Smooth muscle cell (in vitro differentiated cells): ENCODE results near the gene ART1. TPM values are rescaled to one million over a fixed set of nuclear protein-coding genes. Genes with fewer than 3 reads are reported as not detected.

Source experiments
- DNase-seq: peaks from one replicate; lab custom pipeline; 2025; ENCODE audit not compliant: unreplicated experiment; lab: John Stamatoyannopoulos, UW
- H2AFZ ChIP-seq: fragments of 200-600 bp; sonication (generic); 2 replicates; pipeline ENCODE4 v1.6.0; 2016; ENCODE audit warnings: antibody characterized with exemption, low read depth, mild to moderate bottlenecking
- H3F3A ChIP-seq: fragments of 200-600 bp; sonication (generic); 2 replicates; pipeline ENCODE4 v1.6.0; 2017; ENCODE audit warnings: antibody characterized with exemption, low read depth
- H3K27ac ChIP-seq: fragments of 200-600 bp; sonication (generic); 2 replicates; pipeline ENCODE4 v1.5.1; 2016; ENCODE audit warnings: low read depth, mild to moderate bottlenecking
- H3K27me3 ChIP-seq: fragments of 200-600 bp; sonication (generic); 2 replicates; pipeline ENCODE4 v1.6.1; 2016; ENCODE audit warnings: low read depth, mild to moderate bottlenecking
- H3K36me3 ChIP-seq: fragments of 200-600 bp; sonication (generic); 2 replicates; pipeline ENCODE4 v1.5.1; 2016; ENCODE audit warnings: low read depth
- H3K4me1 ChIP-seq: fragments of 200-600 bp; sonication (generic); 2 replicates; pipeline ENCODE4 v1.5.1; 2016; ENCODE audit warnings: low read depth
- H3K4me2 ChIP-seq: fragments of 200-600 bp; sonication (generic); 2 replicates; pipeline ENCODE4 v1.6.0; 2016; ENCODE audit warnings: mild to moderate bottlenecking
- H3K4me3 ChIP-seq: fragments of 200-600 bp; sonication (generic); 2 replicates; pipeline ENCODE4 v1.5.1; 2016; ENCODE audit warnings: mild to moderate bottlenecking
- H3K79me2 ChIP-seq: fragments of 200-600 bp; sonication (generic); 2 replicates; pipeline ENCODE4 v1.6.0; 2016; ENCODE audit warnings: low read depth, mild to moderate bottlenecking
- H3K9ac ChIP-seq: fragments of 200-600 bp; sonication (generic); 2 replicates; pipeline ENCODE4 v1.6.0; 2016; ENCODE audit warnings: low read depth
- H3K9me3 ChIP-seq: fragments of 200-600 bp; sonication (generic); replicated peaks from 2 replicates; pipeline ENCODE4 v1.5.1; 2016; ENCODE audit warnings: low read depth
- H4K20me1 ChIP-seq: fragments of 200-600 bp; sonication (generic); 2 replicates; pipeline ENCODE4 v1.6.0; 2016; ENCODE audit warnings: low read depth
- CTCF ChIP-seq: fragments of 200-600 bp; sonication (generic); IDR thresholded peaks from 2 replicates; pipeline ENCODE4 v1.5.1; 2017; ENCODE audit warnings: borderline replicate concordance, mild to moderate bottlenecking, antibody characterized with exemption; ENCODE audit not compliant: insufficient read depth, poor library complexity, severe bottlenecking
- WGBS: methylation state at CpG from one replicate; pipeline ENCODE4 v1.1.7; 2016; ENCODE audit warnings: low lambda C conversion rate; 5-methylcytosine and 5-hydroxymethylcytosine counted together
- polyA plus RNA-seq: library from polyadenylated mRNA; unstranded; fragments of >200 nt; fragmentation: Nextera tagmentation; extraction: Ambion mirVana; gene quantifications from 2 replicates; pipeline ENCODE4 v1.2.1, GENCODE V29; 2016
- total RNA-seq: library from RNA; depleted of rRNA; stranded (reverse); fragments of >200 nt; gene quantifications from 2 replicates; pipeline ENCODE4 v1.2.3, GENCODE V29; 2014

ART1 gene
- total and polyA plus RNA-seq, 2 experiments from 2014 or later: not detected

DNA sequence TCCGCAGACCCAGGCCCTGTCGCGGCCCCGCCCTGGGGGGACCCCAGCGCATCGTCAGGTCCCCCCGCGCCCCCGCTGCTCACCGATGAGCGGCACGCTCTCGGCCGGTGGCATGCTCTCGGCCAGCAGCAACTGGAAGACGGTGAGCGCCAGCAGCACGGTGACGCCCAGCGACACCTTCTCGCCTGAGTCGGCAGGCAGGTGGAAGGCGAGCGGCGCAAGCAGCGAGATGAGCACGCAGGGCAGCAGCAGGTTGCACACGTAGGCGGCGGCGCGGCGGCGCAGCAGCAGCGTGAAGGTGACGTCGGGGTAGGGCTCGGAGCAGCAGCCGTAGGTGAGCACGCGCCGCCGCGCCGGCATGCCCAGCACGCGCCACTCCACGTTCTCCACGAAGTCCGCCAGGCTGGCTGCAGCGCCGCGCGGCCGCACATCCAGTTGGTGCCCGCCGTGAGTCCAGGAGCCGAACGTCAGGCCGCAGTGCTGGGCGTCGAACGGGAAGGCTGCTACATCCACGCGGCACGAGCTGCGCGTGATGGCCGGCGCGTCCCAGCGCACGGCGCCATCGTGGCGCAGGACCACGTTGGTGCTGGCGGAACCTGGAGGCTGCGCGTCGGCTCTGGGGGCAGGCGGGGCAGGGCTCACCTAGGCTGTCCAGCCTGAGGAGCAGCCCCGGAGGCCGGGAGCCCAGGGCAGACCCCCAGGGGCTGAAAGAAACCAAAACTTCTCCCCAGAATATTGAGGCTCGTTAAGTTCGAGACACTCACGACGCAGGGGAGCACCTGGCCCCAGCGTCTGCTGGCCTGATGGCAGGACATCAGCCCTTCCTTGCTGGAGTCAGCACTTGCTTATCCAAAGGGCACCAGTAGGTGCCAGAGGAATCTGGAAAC is 22.5 kb downstream of the ART1 start:
- Histone ChIP-seq H3K79me2 (no peaks in the 10 kb centered on the region), H3K4me2 (no peak overlapping the region), H3K9me3 (no peaks in the 10 kb centered on the region), H4K20me1 (no peaks in the 10 kb centered on the region), H3F3A (no peaks in the 10 kb centered on the region), H3K27me3 (no peaks in the 10 kb centered on the region), H3K36me3 (no peaks in the 10 kb centered on the region), H3K9ac (no peak overlapping the region), H3K4me1 (no peaks in the 10 kb centered on the region), H3K27ac (no peak overlapping the region), H2AFZ (no peak overlapping the region), H3K4me3 (no peak overlapping the region)
- no peak for DNase-seq
- WGBS: 99% methylated on average over 72 of the region's 89 CpGs
- TF ChIP-seq CTCF: no peak

DNA sequence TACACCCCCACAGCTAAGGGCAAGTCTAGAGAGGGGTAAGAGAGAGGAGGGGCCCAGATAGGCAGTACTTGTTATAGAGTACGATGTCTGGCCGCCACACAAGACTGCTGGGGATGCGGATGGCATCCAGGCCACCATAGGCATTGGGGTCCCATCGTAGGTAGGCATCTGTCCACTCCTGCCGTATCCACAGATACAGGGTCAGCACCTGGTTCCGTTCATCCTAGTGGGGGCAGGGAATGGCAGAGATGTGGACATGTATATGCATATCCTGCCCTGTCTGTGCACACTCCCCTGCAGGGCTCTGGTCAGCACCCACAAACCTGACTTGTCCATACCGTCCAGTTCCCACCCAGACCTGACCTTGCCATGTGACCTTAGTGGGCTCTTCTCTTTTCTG is 24.2 kb downstream of the ART1 start:
- Histone ChIP-seq H2AFZ (no peak overlapping the region), H3K27me3 (no peaks in the 10 kb centered on the region), H3F3A (no peaks in the 10 kb centered on the region), H3K4me2 (no peak overlapping the region), H3K9ac (no peak overlapping the region), H3K4me3 (no peak overlapping the region), H3K27ac (no peak overlapping the region), H3K79me2 (no peaks in the 10 kb centered on the region), H3K9me3 (no peaks in the 10 kb centered on the region), H3K4me1 (no peaks in the 10 kb centered on the region), H3K36me3 (peaks cover 4% of the 10 kb centered on the region), H4K20me1 (no peaks in the 10 kb centered on the region)
- 98% methylated on average over 7 of the region's 7 CpGs for WGBS
- TF ChIP-seq CTCF: no peak
- no peak for DNase-seq

- H3K4me3 ChIP-seq: no peak overlapping the region
- no peaks in the 10 kb centered on the region for H3K4me1 ChIP-seq
- H3K9ac ChIP-seq: no peak overlapping the region
- no peaks in the 10 kb centered on the region for H4K20me1 ChIP-seq
- DNase-seq: no peak
- no peaks in the 10 kb centered on the region for H3K9me3 ChIP-seq
- no peak overlapping the region for H3K4me2 ChIP-seq
- no peak for TF ChIP-seq CTCF
- H2AFZ ChIP-seq: no peak overlapping the region
- 98% methylated on average over 5 of the region's 5 CpGs for WGBS
- H3K36me3 ChIP-seq: peaks cover 4% of the 10 kb centered on the region
- no peaks in the 10 kb centered on the region for H3F3A ChIP-seq
- H3K27ac ChIP-seq: no peak overlapping the region
- no peaks in the 10 kb centered on the region for H3K79me2 ChIP-seq
- no peaks in the 10 kb centered on the region for H3K27me3 ChIP-seq
Measured at GRCh38 chr11:3669742-3670183, 24.8 kb downstream of the ART1 start.
